ENCODE measurements around the gene LRRC8E.

GRCh38 chr19:7866399-7867091 is 21.8 kb upstream of the LRRC8E start:
- TF ChIP-seq CTCF (IDR thresholded peaks at IDR 0.05; ENCODE audit: low read depth, low read length), result no peak
- no peak for TF ChIP-seq POLR2A (IDR thresholded peaks at IDR 0.05; ENCODE audit: extremely low read depth, insufficient read length)
- no peak for TF ChIP-seq MYC (IDR thresholded peaks at IDR 0.05; ENCODE audit: low read depth, low read length)
- TF ChIP-seq MAX (IDR thresholded peaks at IDR 0.05; ENCODE audit: low read depth, low read length), result no peak
